ENCODE results near the gene LY6G5B.

LY6G5B gene

GRCh38 chr6:31660381-31661261 is 9.2 kb upstream of the LY6G5B start, which contains the start of gene C6orf47:
Gene C6orf47, minus strand, starts transcription at chr6:31660778. Its CDS starts 831 bp downstream, at chr6:31659947.
- Histone ChIP-seq H3K4me1 (ENCODE audit: insufficient read depth, low read length, severe bottlenecking) (peaks cover 60% of the 10 kb centered on the region), H3K4me2 (ENCODE audit: low read length) (peak within 1 kb of the TSS; percentile 97), H3K27ac (ENCODE audit: low read depth, low read length, poor library complexity, severe bottlenecking) (peak within 1 kb of the TSS; percentile 54), H3K4me3 (ENCODE audit: low read depth, low read length, poor library complexity, severe bottlenecking) (peak within 1 kb of the TSS; percentile 89), H3K9me2 (ENCODE audit: low read depth, low read length) (no peaks in the 10 kb centered on the region), H3F3A (ENCODE audit: insufficient read depth, low read length) (no peaks in the 10 kb centered on the region), H4K20me1 (ENCODE audit: insufficient read depth, low read length) (no peaks in the 10 kb centered on the region), H3K27me3 (ENCODE audit: insufficient read depth, low read length) (no peaks in the 10 kb centered on the region), H3K9ac (ENCODE audit: low read length) (peak within 1 kb of the TSS; percentile 94), H3K9me3 (ENCODE audit: low read length) (no peaks in the 10 kb centered on the region), H3K36me3 (ENCODE audit: insufficient read depth, low read length) (peaks cover 17% of the 10 kb centered on the region; the same call in 1 of the 2 replicates), H3K79me2 (ENCODE audit: insufficient read depth, low read length) (peaks cover 18% of the 10 kb centered on the region; the same call in 1 of the 2 replicates), H2AFZ (ENCODE audit: low read length) (no peak within 1 kb of the TSS)
- TF ChIP-seq CTCF (IDR thresholded peaks at IDR 0.05; ENCODE audit: low read length), result no peak
- no peak for TF ChIP-seq EZH2 (IDR thresholded peaks at IDR 0.05; ENCODE audit: borderline replicate concordance, low read length)

- H3K27ac ChIP-seq (ENCODE audit: low read depth, low read length, poor library complexity, severe bottlenecking), result peak overlapping the region; percentile 38
- no peak for TF ChIP-seq EZH2 (IDR thresholded peaks at IDR 0.05; ENCODE audit: borderline replicate concordance, low read length)
- TF ChIP-seq CTCF (IDR thresholded peaks at IDR 0.05; ENCODE audit: low read length), result no peak
- no peaks in the 10 kb centered on the region for H3K27me3 ChIP-seq (ENCODE audit: insufficient read depth, low read length)
- peak overlapping the region; percentile 97 for H3K4me2 ChIP-seq (ENCODE audit: low read length)
- H2AFZ ChIP-seq (ENCODE audit: low read length), result no peak overlapping the region
- peaks cover 23% of the 10 kb centered on the region for H3K79me2 ChIP-seq (ENCODE audit: insufficient read depth, low read length)
- H3K4me1 ChIP-seq (ENCODE audit: insufficient read depth, low read length, severe bottlenecking), result peaks cover 62% of the 10 kb centered on the region
- no peaks in the 10 kb centered on the region for H4K20me1 ChIP-seq (ENCODE audit: insufficient read depth, low read length)
- H3K4me3 ChIP-seq (ENCODE audit: low read depth, low read length, poor library complexity, severe bottlenecking), result peak overlapping the region; percentile 89
- H3F3A ChIP-seq (ENCODE audit: insufficient read depth, low read length), result no peaks in the 10 kb centered on the region
- H3K9ac ChIP-seq (ENCODE audit: low read length), result peak overlapping the region; percentile 94; the same call in 1 of the 2 replicates
- no peaks in the 10 kb centered on the region for H3K9me3 ChIP-seq (ENCODE audit: low read length)
- H3K36me3 ChIP-seq (ENCODE audit: insufficient read depth, low read length), result peaks cover 22% of the 10 kb centered on the region; the same call in 1 of the 2 replicates
- H3K9me2 ChIP-seq (ENCODE audit: low read depth, low read length), result no peaks in the 10 kb centered on the region
Measured at GRCh38 chr6:31661262-31662123, 8.3 kb upstream of the LY6G5B start.

GRCh38 chr6:31662124-31662723 is 7.6 kb upstream of the LY6G5B start:
- Histone ChIP-seq H3K4me1 (ENCODE audit: insufficient read depth, low read length, severe bottlenecking) (peaks cover 68% of the 10 kb centered on the region), H3K27ac (ENCODE audit: low read depth, low read length, poor library complexity, severe bottlenecking) (no peak overlapping the region), H4K20me1 (ENCODE audit: insufficient read depth, low read length) (no peaks in the 10 kb centered on the region), H3K4me3 (ENCODE audit: low read depth, low read length, poor library complexity, severe bottlenecking) (no peak overlapping the region), H3K9me2 (ENCODE audit: low read depth, low read length) (no peaks in the 10 kb centered on the region), H3F3A (ENCODE audit: insufficient read depth, low read length) (no peaks in the 10 kb centered on the region), H2AFZ (ENCODE audit: low read length) (no peak overlapping the region), H3K36me3 (ENCODE audit: insufficient read depth, low read length) (peaks cover 29% of the 10 kb centered on the region; the same call in 1 of the 2 replicates), H3K9me3 (ENCODE audit: low read length) (no peaks in the 10 kb centered on the region), H3K4me2 (ENCODE audit: low read length) (no peak overlapping the region), H3K79me2 (ENCODE audit: insufficient read depth, low read length) (peaks cover 28% of the 10 kb centered on the region), H3K27me3 (ENCODE audit: insufficient read depth, low read length) (no peaks in the 10 kb centered on the region), H3K9ac (ENCODE audit: low read length) (no peak overlapping the region)
- no peak for TF ChIP-seq EZH2 (IDR thresholded peaks at IDR 0.05; ENCODE audit: borderline replicate concordance, low read length)
- no peak for TF ChIP-seq CTCF (IDR thresholded peaks at IDR 0.05; ENCODE audit: low read length)

Data from OCI-LY1 (cell line).